NCI-H345 treated with DMSO at 0.1 percent for 48 hours (cell line): Measurements from ENCODE around the gene LDAF1.
"Not testable (repeated sequence)": the region's sequence is repeated elsewhere in the genome, so short reads cannot be mapped to it uniquely, and the experiment has no call there.

Experiments
- DNase-seq: peaks from one replicate; lab custom pipeline; 2025; ENCODE audit not compliant: unreplicated experiment; lab: John Stamatoyannopoulos, UW

LDAF1 gene

GRCh38 chr16:21194771-21195301, 36.4 kb downstream of the LDAF1 start:
- no peak for DNase-seq

DNA sequence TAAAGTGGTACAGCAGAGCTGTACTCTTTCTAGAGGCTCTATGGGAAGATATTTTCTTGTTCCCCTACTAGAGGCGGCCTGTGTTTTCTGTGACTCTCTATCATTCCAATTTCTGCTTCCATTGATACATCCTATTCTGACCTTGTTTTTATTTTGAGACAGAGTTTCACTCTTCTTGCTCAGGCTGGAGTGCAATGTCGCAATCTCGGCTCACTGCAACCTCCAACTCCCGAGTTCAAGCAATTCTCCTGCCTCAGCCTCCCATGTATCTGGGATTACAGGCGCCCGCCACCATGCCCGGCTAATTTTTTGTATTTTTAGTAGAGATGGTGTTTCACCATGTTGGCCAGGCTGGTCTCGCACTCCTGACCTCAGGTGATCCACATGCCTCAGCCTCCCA, 36.9 kb downstream of the LDAF1 start:
- not testable (repeated sequence) for DNase-seq

DNA sequence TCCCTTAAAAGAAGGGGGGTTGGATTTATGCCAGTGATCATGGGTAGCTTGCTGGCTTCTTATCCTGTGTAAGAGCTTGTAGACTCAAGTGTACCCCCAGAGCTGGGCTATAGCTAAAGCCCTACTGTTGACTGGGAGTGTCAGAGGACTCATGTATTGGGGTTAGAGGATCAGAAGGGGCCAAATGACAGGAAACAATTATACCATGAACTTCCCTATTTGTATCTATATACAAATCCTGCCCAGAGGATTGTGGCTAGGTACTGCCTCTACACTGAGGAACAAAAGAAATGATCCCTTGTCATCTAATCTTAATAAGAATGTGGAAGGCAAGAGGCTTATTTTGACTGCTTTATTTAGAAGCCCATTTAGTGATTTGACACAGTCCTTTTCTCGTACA, 38.6 kb downstream of the LDAF1 start:
- no peak for DNase-seq

DNA sequence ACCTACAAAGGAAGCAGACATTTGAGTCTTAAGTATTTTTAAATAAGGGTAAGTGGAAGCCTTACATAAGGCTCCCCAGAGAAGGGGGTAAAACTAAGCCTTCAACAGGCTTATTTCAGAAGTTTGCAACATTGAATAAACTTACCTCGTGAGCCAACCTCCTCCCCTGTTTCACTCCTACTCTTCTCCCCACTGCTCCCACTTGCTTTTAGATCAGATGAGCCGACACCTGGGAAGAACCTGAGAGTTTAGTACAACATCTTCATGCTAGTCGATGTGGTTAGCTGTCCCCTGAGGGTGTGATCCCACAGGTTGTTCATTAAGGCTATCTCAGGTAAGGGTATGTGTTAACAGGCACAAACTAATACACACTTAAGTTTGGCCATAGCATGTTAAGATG, 39.1 kb downstream of the LDAF1 start:
- DNase-seq: no peak

DNA sequence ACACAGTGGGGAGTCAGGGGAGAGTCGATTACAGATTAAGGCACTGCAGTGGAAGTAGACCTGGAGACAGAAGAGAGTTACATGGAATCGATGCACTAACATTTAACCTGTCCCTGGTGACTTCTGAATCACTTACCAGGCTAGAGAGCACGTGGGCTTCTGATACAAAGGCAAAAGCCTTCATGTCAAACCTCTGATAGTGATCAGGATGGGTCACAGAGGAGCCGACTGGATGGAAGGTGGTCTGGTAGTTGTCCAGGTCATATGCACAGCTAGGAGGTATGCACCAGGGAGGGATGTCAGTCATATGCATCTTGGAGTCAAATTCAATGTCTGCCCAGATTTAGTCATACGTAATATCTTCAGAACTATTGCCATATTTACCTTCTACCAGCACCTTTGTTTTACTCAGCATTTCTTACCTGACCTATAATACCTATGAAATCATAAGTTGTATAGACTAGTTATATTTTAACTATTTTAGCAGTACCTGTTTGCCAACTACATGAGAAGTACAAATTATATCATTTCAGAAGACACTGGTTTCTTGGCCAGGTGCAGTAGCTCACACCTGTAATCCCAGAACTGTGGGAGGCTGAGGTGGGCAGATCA, 41.2 kb downstream of the LDAF1 start:
- DNase-seq: no peak

DNA sequence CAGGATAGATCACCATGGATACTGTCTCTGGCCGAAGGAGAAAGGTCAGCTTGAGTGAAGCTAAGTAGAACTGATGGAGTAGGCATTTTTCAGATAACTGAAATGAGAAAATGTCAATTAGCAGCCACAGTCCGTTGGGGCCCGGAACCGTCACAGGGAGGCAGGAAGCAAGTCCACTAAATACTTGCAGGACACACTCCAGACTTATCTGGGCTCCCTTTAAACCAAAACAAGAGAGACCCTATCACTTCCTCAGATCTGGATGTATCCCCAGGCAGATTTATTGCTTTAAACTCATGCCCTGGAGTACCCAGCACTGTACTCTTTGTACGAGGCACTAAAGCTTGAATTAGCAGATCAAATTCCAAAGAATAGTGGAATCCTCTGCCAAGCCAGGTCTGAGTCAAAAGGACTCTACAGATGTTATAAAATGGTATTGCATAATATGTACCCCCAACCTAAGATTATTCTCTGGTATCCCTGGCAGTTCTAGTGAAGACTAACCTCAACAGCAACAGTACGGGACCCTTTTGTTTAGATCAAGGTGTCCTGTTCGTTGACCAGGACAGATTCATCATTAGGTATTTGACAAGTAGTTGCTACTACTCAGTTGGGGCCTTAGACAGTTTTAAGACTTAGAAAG, 44.8 kb downstream of the LDAF1 start:
- no peak for DNase-seq

GRCh38 chr16:21205303-21205702, 46.8 kb downstream of the LDAF1 start:
- DNase-seq: no peak

DNA sequence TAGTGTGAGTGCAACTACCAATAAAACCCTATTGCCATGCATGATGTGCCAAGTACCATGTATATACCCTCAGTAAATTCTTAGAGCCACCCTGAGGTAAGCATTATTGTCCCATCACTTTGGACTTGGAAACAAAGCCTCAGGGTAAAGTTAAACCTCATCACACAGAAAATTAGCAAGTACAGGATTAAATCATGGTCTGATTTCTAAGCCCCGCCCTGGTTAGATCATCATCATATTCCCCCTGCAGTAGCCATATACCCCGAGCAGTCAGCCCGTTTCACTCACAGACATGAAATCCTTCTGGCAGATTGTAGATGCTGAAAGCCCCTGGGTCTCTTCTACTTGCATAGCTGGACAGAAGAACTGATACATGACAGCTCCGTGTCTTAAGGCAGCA, 48.1 kb downstream of the LDAF1 start:
- no peak for DNase-seq

DNA sequence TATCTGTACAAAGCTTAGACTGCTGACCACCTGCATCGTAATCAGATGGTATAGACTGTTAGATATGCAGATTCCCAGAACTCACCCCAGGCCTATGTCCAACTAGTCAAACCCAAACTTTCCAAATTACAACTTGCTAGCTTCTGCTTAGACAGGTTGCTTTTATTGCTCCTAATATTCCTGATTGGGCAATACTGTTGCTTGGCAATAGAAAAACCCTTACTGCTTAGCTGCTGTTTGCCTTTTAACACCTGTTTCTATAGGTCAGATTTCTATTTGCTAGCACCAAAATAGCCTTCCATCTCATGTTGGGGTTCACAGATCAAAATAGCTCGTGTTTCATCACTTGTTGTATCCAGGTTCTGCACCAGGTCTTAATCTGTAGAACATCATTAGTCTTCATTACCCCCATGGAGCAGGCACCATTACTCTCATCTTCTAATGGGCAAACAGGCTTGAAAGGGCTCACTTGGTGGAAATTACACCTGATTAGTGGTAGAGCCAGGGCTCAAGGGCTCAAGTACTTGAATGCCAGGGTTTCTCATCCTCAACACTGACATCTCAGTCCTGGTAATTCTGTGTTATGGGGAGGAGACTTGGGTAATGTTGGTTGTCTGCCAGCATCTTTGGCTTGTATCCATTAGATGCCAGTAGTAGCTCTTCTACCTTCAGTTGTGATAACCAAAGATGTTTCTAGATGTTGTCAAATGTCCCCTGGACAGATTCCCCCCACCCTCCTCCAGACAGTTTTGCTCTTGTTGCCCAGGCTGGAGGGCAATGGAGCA, 50.2 kb downstream of the LDAF1 start:
- DNase-seq: no peak

GRCh38 chr16:21211486-21211885, 53.0 kb downstream of the LDAF1 start, which contains the start of gene ZP2:
ZP2 (minus strand) TSS chr16:21211574; CDS start chr16:21211547, 27 bp downstream.
- DNase-seq: no peak

DNA sequence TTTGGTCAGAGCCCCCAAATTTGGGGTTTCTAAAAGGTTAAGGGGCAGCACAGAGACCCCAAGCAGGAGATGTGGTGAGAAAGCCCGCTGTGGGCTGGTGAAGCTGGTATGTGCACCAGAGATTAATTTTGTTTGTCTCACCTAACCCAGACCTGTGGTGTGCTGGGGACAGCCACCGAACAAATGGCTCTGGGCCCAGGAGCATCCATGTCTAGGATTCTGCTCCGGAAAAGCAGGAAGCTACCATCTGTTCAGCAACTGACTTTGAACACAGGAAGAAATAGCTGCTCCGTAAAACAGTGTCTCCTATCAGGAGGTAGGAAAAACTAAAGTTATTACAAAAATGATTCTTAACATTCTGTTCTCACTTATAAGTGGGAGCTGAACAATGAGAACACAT, 55.6 kb downstream of the LDAF1 start:
- DNase-seq: no peak

DNA sequence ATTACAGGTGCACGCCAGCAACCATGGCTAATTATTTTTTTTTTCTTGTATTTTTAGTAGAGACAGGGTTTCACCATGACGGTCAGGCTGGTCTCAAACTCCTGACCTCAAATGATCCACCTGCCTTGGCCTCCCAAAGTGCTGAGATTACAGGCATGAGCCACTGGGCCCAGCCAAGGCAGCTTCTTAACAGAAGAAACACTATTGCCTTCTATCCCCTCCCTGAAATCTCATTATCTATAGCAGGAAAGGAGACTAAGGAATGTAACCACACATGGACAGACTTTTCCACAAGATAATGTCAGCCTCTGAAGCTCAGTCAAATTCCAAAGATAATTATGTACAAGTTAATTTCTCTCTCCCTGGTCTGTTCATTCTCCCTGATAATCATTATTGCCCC, 58.6 kb downstream of the LDAF1 start:
- no peak for DNase-seq

GRCh38 chr16:21218153-21218552, 59.7 kb downstream of the LDAF1 start:
- no peak for DNase-seq

GRCh38 chr16:21219551-21219950, 61.1 kb downstream of the LDAF1 start:
- no peak for DNase-seq

DNA sequence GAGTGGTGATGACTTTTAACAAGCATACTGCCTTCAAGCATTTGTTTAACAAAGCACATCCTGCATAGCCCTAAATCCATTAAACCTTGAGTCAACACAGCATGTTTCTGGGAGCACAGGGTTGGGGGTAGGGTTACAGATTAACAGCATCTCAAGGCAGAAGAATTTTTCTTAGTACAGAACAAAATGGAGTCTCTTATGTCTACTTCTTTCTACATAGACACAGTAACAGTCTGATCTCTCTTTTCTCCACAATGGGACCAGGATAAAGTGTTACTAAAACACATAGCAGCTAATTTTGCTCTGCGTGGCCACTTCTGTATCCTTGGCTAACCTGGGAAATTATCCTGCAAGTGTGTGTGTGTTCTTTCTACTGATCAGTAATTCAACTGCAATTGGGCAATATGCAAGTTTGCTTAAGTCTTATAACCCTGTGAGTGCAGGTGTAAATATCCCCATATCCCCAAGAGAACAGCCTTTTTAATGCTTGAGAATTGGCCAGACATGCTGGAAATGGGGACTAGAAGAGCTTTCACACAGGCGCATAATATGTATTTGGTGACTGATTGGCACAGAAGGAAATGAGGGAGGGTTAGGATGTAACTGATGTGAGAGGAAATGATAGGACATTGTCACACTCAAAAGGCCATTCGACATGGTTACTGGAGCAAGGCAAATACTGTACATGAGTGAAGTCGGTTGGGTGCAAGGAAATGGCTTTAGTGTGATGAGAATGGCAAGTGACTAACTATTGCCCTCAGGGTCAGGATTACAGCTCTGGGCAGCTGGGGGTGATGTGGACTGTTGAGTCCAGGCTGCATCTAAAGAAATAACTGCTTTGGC, 64.2 kb downstream of the LDAF1 start:
- DNase-seq: no peak

DNA sequence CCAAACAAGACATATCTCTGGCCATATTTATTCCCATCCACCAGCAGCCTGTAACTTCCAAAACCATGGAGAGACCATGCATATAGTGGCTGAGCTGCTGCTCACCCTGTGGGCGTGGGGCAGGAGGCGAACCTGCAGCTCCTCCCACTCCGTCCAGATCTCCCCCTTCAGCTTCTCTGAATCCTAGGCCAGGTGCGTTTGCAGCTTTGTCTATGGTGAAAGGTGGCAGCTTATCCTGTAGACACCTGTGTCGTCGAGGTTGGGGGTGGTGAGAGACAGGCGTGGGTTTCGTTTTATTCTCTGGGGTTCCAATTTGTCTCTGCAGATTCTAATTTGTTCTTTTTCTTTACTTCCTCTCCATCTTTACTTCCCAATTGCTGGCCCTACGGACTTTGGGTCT, 65.3 kb downstream of the LDAF1 start:
- DNase-seq: no peak

DNA sequence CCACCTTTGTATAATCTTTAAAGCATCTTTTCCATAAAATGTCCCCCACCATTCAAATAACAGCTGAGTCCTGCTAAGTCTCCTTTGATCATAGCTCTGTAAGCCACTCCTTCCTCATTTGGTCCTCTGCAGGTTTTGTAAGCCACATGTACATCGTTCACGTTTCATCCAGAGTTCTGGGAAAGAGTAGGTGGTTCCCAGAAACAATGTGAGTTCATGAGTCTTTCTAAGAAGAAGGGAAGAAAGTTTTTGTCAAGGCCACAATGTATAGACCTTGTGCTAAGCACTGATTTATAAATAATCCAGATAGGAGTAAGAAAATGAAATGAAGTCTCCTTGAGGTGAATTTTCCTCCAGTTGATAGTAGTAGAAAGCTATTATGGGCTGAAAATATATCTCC, 66.3 kb downstream of the LDAF1 start:
- no peak for DNase-seq

DNA sequence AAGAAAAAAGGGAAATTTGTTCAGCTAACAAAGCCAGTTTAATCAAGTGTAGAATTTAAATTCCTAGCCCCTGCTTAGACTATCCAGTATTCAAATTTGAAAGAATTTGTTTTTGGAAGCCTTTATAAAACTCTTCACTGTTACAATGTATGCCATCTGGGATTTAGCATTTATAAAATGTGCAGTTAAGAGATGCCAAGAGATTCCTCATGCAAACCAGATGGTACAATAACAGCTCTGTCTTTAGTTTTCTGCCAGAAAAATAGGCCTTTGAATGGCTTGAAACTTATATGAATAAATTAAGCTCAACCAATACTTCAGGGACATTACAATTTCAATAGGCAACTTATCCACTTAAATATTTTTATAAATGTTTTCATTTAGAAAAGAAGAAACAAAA, 68.3 kb downstream of the LDAF1 start:
- no peak for DNase-seq

DNA sequence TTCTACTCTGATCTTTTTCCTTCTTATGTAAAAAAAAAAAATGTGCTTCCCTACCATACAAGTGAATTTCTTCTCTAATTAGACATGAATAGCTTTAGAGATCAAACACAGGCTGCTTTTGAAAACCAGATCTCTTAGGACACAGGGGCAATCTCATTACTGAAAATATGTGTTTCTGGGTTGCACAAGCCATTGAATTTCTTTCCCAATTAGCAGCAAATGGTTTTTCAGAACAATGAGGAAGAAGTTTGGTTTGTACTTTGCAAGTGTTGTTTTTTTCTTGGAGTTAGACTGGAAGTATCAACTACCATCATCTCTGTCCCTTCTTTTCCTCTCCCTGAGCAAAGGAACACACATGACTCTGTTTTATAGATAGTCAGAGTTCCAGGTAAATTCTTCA, 69.4 kb downstream of the LDAF1 start:
- no peak for DNase-seq

- DNase-seq: no peak
Measured at GRCh38 chr16:21228361-21228872, 69.9 kb downstream of the LDAF1 start.
